ENCODE data around the gene TTC22. TPM values are rescaled to one million over a fixed set of nuclear protein-coding genes. Genes with fewer than 3 reads are reported as not detected.

The TTC22 gene
- polyA plus RNA-seq, 2 of the 4 experiments (the other 2 are of a cell fraction), result not detected

GRCh38 chr1:54842206-54842915 is 41.2 kb upstream of the TTC22 start:
- ChIA-PET CTCF (no interaction called here), POLR2A (no interaction called here)
- no peak overlapping the region for H3K4me3 ChIP-seq
- DNase-seq (ENCODE audit: low read depth in 1 of 2, low spot score in 1 of 2) (no peak), FAIRE-seq (no peak), ATAC-seq (no peak; a peak in 1 of 6 replicates)
- H3K9me3 ChIP-seq, result no peaks in the 10 kb centered on the region
- H3K27ac ChIP-seq, result no peak overlapping the region
- H3K4me2 ChIP-seq, result no peak overlapping the region
- WGBS (ENCODE audit: missing lambda C conversion rate), result 76% methylated on average over 8 of the region's 10 CpGs
- TF ChIP-seq HEYL (CRISPR knock-in tag; IDR thresholded peaks at IDR 0.05), result no peak
- no peak for TF ChIP-seq TFCP2L1 (CRISPR knock-in tag; IDR thresholded peaks at IDR 0.05)
- no peak for TF ChIP-seq HOXB5 (CRISPR knock-in tag; IDR thresholded peaks at IDR 0.05)
- TF ChIP-seq HES2 (IDR thresholded peaks at IDR 0.05), result no peak
- TF ChIP-seq CBX2 (IDR thresholded peaks at IDR 0.05; ENCODE audit: borderline replicate concordance, low read depth), result no peak
- TF ChIP-seq TP53 (CRISPR knock-in tag; IDR thresholded peaks at IDR 0.05), result no peak
- no peak for TF ChIP-seq FOSL2 (IDR thresholded peaks at IDR 0.05)
- TF ChIP-seq FOSL2 (CRISPR knock-in tag; IDR thresholded peaks at IDR 0.05), result no peak
- no peak for TF ChIP-seq SREBF2 (IDR thresholded peaks at IDR 0.05)
- TF ChIP-seq KDM1A (IDR thresholded peaks at IDR 0.05; ENCODE audit: low read depth), result no peak
- no peak for TF ChIP-seq CBX8 (IDR thresholded peaks at IDR 0.05)
- no peak for TF ChIP-seq USF2 (IDR thresholded peaks at IDR 0.05)
- no peak for TF ChIP-seq NR3C1 (IDR thresholded peaks at IDR 0.05)
- TF ChIP-seq SMC3 (IDR thresholded peaks at IDR 0.05), result no peak
- TF ChIP-seq JUNB (IDR thresholded peaks at IDR 0.05), result no peak
- no peak for TF ChIP-seq POLR2A (IDR thresholded peaks at IDR 0.05; ENCODE audit: low read length)
- TF ChIP-seq EHMT2 (IDR thresholded peaks at IDR 0.05; ENCODE audit: low read depth), result no peak
- no peak for TF ChIP-seq CHD2 (IDR thresholded peaks at IDR 0.05; ENCODE audit: low read length, partially characterized antibody)
- no peak for TF ChIP-seq RCOR1 (IDR thresholded peaks at IDR 0.05; ENCODE audit: low read depth, low read length)
- H3K4me1 ChIP-seq, result no peaks in the 10 kb centered on the region

GRCh38 chr1:54839824-54840223 is 38.7 kb upstream of the TTC22 start:
- CTCF ChIA-PET, result no interaction called here

More at GRCh38 chr1:54839824-54840223, 38.7 kb upstream of the TTC22 start:
- ATAC-seq (no peak), FAIRE-seq (no peak), DNase-seq (ENCODE audit: low read depth in 1 of 2, low spot score in 1 of 2) (no peak)
- TF ChIP-seq BCL3 (IDR thresholded peaks at IDR 0.05), result no peak
- no peak for TF ChIP-seq ELK1 (IDR thresholded peaks at IDR 0.05; ENCODE audit: low read depth, low read length)
- no peak for TF ChIP-seq MAX (IDR thresholded peaks at IDR 0.05)
- TF ChIP-seq FOSL2 (IDR thresholded peaks at IDR 0.05), result no peak
- TF ChIP-seq FOSL2 (CRISPR knock-in tag; IDR thresholded peaks at IDR 0.05), result no peak
- TF ChIP-seq MAZ (IDR thresholded peaks at IDR 0.05; ENCODE audit: borderline replicate concordance, low read depth, low read length), result no peak
- TF ChIP-seq NR3C1 (IDR thresholded peaks at IDR 0.05), result no peak
- no peak for TF ChIP-seq TFCP2L1 (CRISPR knock-in tag; IDR thresholded peaks at IDR 0.05)
- TF ChIP-seq EHMT2 (IDR thresholded peaks at IDR 0.05; ENCODE audit: low read depth), result no peak
- TF ChIP-seq PBX3 (IDR thresholded peaks at IDR 0.05), result no peak
- no peak for TF ChIP-seq POLR2A (IDR thresholded peaks at IDR 0.05; ENCODE audit: low read length)
- TF ChIP-seq HEYL (CRISPR knock-in tag; IDR thresholded peaks at IDR 0.05), result no peak
- Histone ChIP-seq H3K27ac (no peak overlapping the region), H3K4me2 (no peak overlapping the region), H3K9me3 (no peaks in the 10 kb centered on the region), H3K4me1 (no peaks in the 10 kb centered on the region), H3K4me3 (no peak overlapping the region)
- POLR2A ChIA-PET, result no interaction called here
- 19% methylated on average over 2 of the region's 2 CpGs for WGBS (ENCODE audit: missing lambda C conversion rate)

Measured in A549 (cell line).